Stimulated activated CD4-positive, alpha-beta T cell treated with anti-CD3 and anti-CD28 coated beads, TNF-alpha, amount 100 ng/mL, for 4 hours (primary cell): Measurements from ENCODE around the gene SREBF1.
A peak's percentile ranks its signal among the peaks of the same experiment; 100 is the strongest.

Source experiments
- DNase-seq, 3 experiments: peaks; one replicate each; pipeline ENCODE4 v3.0.0-alpha.2; 2020; ENCODE audit warnings: low read depth in 3 of 3

The SREBF1 gene

GRCh38 chr17:17859909-17860765, 23.4 kb upstream of the SREBF1 start:
- DNase-seq = peak; percentile 43 to 61 (median 45)

GRCh38 chr17:17857496-17857895, 20.7 kb upstream of the SREBF1 start:
- DNase-seq = no peak

- no peak for DNase-seq
These were observed 19.6 kb upstream of the SREBF1 start for GRCh38 chr17:17856386-17856785.

- DNase-seq = no peak
These were observed 19.2 kb upstream of the SREBF1 start for GRCh38 chr17:17855976-17856375.

- no peak for DNase-seq
These were observed 17.1 kb upstream of the SREBF1 start for GRCh38 chr17:17853811-17854447.

GRCh38 chr17:17852930-17853329, 16.1 kb upstream of the SREBF1 start:
- no peak for DNase-seq

- no peak for DNase-seq
These were observed 14.6 kb upstream of the SREBF1 start for GRCh38 chr17:17851103-17852002.

GRCh38 chr17:17849845-17850373, 13.1 kb upstream of the SREBF1 start:
- DNase-seq = peak in 1 of 3 experiments; percentile 35

- peak; percentile 46 to 81 (median 68) for DNase-seq
These were observed 12.5 kb upstream of the SREBF1 start for GRCh38 chr17:17849147-17849820.

GRCh38 chr17:17848311-17849082, 11.7 kb upstream of the SREBF1 start:
- no peak for DNase-seq

GRCh38 chr17:17847726-17848125, 10.9 kb upstream of the SREBF1 start:
- no peak for DNase-seq

GRCh38 chr17:17847118-17847689, 10.4 kb upstream of the SREBF1 start:
- no peak for DNase-seq

- DNase-seq = no peak
These were observed 9.9 kb upstream of the SREBF1 start for GRCh38 chr17:17846645-17847044.

- no peak for DNase-seq
These were observed 9.2 kb upstream of the SREBF1 start for GRCh38 chr17:17846003-17846402.

- no peak for DNase-seq
These were observed 8.4 kb upstream of the SREBF1 start for GRCh38 chr17:17845046-17845775.

GRCh38 chr17:17844500-17844899, 7.7 kb upstream of the SREBF1 start:
- DNase-seq = no peak

GRCh38 chr17:17844079-17844478, 7.3 kb upstream of the SREBF1 start:
- DNase-seq = no peak

GRCh38 chr17:17843096-17843495, 6.3 kb upstream of the SREBF1 start:
- DNase-seq = no peak

GRCh38 chr17:17842111-17842876, 5.5 kb upstream of the SREBF1 start:
- no peak for DNase-seq
